SH-SY5Y (cell line): ENCODE results near the gene SHOC2.

Experiments
- GATA2 ChIP-seq: IDR thresholded peaks from 2 replicates; pipeline ENCODE4 v1.6.1; 2011; ENCODE audit warnings: mild to moderate bottlenecking, low read depth, low read length
- GATA3 ChIP-seq: IDR thresholded peaks from 2 replicates; pipeline ENCODE4 v1.6.1; 2011; ENCODE audit warnings: low read depth, mild to moderate bottlenecking, low read length, moderate library complexity

Gene SHOC2

GRCh38 chr10:111017098-111017497 lies 97.7 kb downstream of the SHOC2 start:
- TF ChIP-seq GATA3: no peak
- no peak for TF ChIP-seq GATA2

- TF ChIP-seq GATA3: no peak
- no peak for TF ChIP-seq GATA2
These were observed 98.6 kb downstream of the SHOC2 start for GRCh38 chr10:111018021-111018420.

DNA sequence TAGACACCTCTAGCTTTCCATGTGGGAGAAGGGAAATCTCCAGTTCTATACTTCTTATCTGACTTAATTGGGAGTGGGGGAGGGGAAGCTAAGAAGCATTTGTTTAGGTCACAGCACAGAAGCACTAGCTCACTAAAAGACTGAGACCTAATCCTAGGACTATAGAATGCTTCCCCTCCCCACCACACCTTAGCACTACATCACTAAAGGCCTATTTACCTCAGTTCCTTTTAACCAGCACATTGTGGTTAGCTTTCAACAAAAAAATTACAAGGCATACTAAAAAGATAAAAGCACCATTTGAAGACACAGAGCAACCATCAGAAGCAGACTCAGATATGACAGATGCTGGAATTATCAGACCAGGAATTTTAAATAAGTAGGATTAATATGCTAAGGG lies 103.7 kb downstream of the SHOC2 start:
- no peak for TF ChIP-seq GATA2
- TF ChIP-seq GATA3: no peak

DNA sequence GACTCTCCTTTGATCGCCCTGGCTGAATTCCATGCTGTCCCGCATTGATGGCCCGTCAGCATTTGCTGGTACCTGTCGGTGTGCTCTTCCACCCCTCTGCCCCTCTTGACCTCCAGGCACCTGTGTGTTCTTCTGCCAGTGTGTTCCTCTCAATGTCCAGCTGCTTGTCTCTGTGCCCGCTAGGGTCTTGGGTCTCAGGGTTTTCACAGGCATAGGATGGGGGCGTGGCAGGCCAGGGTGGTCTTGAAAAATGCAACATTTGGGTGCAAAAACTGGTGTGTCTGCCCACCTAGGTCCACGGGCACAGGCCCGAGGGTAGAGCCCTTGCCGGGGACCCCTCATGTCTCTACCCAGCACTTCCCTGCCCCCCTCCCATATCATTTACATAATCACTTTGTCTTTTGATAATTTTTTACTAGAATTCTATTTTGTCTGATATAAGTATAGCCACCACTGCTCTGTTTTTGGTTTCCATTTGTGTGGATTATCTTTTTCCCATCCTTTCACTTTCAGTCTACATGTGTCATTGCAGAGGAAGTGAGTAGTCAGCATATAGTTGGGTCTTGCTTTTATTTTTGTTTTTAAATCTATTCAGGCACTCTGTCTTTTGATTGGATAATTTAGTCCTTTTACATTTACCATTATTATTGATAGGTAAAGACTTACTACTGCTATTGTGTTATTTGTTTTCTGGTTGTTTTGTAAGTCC lies 110.8 kb downstream of the SHOC2 start:
- no peak for TF ChIP-seq GATA2
- TF ChIP-seq GATA3: no peak

- TF ChIP-seq GATA3: no peak
- TF ChIP-seq GATA2: no peak
These were observed 115.3 kb downstream of the SHOC2 start for GRCh38 chr10:111034598-111035310.

DNA sequence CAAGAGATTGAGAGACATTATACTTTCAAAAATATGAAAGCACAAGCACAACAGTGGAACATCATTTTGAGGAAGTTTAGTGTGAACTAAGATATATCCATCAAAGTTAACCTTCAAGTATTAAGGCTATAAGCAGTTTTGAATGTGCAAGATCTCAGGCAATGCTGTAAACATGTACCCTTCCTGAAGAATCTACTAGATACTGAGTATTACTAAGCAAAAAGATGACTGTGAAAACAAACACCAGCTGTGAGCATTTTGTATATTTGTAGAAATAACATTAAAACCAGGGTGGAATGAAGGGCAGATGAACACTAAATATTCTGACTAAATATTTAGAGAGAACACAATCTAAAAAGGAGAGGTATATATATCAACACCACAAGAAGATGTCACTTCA lies 116.1 kb downstream of the SHOC2 start:
- TF ChIP-seq GATA2 (no peak), GATA3 (no peak)

GRCh38 chr10:111037858-111038257 lies 118.5 kb downstream of the SHOC2 start:
- TF ChIP-seq GATA3: no peak
- TF ChIP-seq GATA2: no peak

- no peak for TF ChIP-seq GATA2
- TF ChIP-seq GATA3: no peak
These were observed 120.1 kb downstream of the SHOC2 start for GRCh38 chr10:111039522-111039921.

- TF ChIP-seq GATA3 (no peak), GATA2 (no peak)
These were observed 137.6 kb downstream of the SHOC2 start for GRCh38 chr10:111057006-111057405.
